K562 (cell line): ENCODE measurements around the gene NUB1. TPM values are rescaled to one million over a fixed set of nuclear protein-coding genes. Genes with fewer than 3 reads are reported as not detected.

Source experiments
- ARNT ChIP-seq, 2 experiments: fragments of 450-650 bp; IDR thresholded peaks; 2 replicates each; pipeline ENCODE4 v1.6.1; 2016; ENCODE audit warnings: mild to moderate bottlenecking in 1 of 2
- BDP1 ChIP-seq: IDR thresholded peaks from 3 replicates; pipeline ENCODE4 v1.6.1; 2011; ENCODE audit not compliant: insufficient read length, insufficient read depth
- EGR1 ChIP-seq: fragments of 450-650 bp; conservative IDR thresholded peaks from 2 replicates; pipeline ENCODE4 v1.6.1; 2017; ENCODE audit warnings: mild to moderate bottlenecking
- EZH2 ChIP-seq: IDR thresholded peaks from 2 replicates; pipeline ENCODE4 v1.6.1; 2012; ENCODE audit warnings: low read depth, mild to moderate bottlenecking, inconsistent platforms, low read length, borderline replicate concordance
- FOXP1 ChIP-seq: sonication (generic); formaldehyde crosslinking; IDR thresholded peaks from 2 replicates; pipeline ENCODE4 v1.8.0; 2022; ENCODE audit warnings: mild to moderate bottlenecking, missing genetic modification reagents
- HDAC1 ChIP-seq, 2 experiments: fragments of 450-650 bp; IDR thresholded peaks; 2 replicates each; pipeline ENCODE4 v1.6.1; 2016 to 2017; ENCODE audit warnings: inconsistent platforms in 1 of 2, mild to moderate bottlenecking in 1 of 2, moderate library complexity in 1 of 2
- HNRNPL ChIP-seq: fragments of 200-400 bp; formaldehyde crosslinking; IDR thresholded peaks from 2 replicates; pipeline ENCODE4 v1.6.1; 2017; ENCODE audit warnings: low read depth, mild to moderate bottlenecking, low read length
- HNRNPUL1 ChIP-seq: fragments of 200-400 bp; formaldehyde crosslinking; IDR thresholded peaks from 2 replicates; pipeline ENCODE4 v1.6.1; 2017; ENCODE audit warnings: low read length
- MCM3 ChIP-seq: fragments of 450-650 bp; IDR thresholded peaks from 2 replicates; pipeline ENCODE4 v1.6.1; 2016
- NFRKB ChIP-seq: fragments of 450-650 bp; IDR thresholded peaks from 2 replicates; pipeline ENCODE4 v1.6.1; 2016; ENCODE audit warnings: low read depth
- PRMT5 ChIP-seq: sonication (generic); formaldehyde crosslinking; IDR thresholded peaks from 2 replicates; pipeline ENCODE4 v1.5.0; 2020; ENCODE audit warnings: missing genetic modification reagents
- RBM15 ChIP-seq: fragments of 200-400 bp; formaldehyde crosslinking; IDR thresholded peaks from 2 replicates; pipeline ENCODE4 v1.6.1; 2018; ENCODE audit warnings: mild to moderate bottlenecking, low read length, moderate library complexity; ENCODE audit not compliant: insufficient read depth
- SMC3 ChIP-seq: conservative IDR thresholded peaks from 2 replicates; pipeline ENCODE4 v1.6.1; 2011; ENCODE audit warnings: low read depth, low read length, improper control_type of control experiment; ENCODE audit not compliant: insufficient read depth
- TAF7 ChIP-seq: fragments of 450-650 bp; IDR thresholded peaks from 2 replicates; pipeline ENCODE4 v1.6.1; 2016; ENCODE audit warnings: missing genetic modification characterization, missing compliant biosample characterization
- ZNF217 ChIP-seq: sonication (generic); formaldehyde crosslinking; IDR thresholded peaks from 2 replicates; pipeline ENCODE4 v1.8.0; 2022; ENCODE audit warnings: mild to moderate bottlenecking, missing genetic modification reagents
- ZNF3 ChIP-seq: fragments of 250-450 bp; sonication (Bioruptor Pico); IDR thresholded peaks from 2 replicates; pipeline ENCODE4 v1.5.0; 2021; ENCODE audit warnings: mild to moderate bottlenecking, moderate library complexity
- ZNF551 ChIP-seq: fragments of 250-450 bp; sonication (Bioruptor Pico); IDR thresholded peaks from 2 replicates; pipeline ENCODE4 v1.5.0; 2021; ENCODE audit warnings: mild to moderate bottlenecking, moderate library complexity
- polyA plus RNA-seq, 8 experiments: library from polyadenylated mRNA; depleted of rRNA in 4 of 8; stranded (reverse) in 5 of 8; unstranded in 3 of 8; fragments of >200 nt; fragmentation: Nextera tagmentation in 2 of 8; fragmentation: Illumina TruSeq in 1 of 8; extraction: Ambion mirVana in 2 of 8; extraction: Trizol in 1 of 8; gene quantifications; 2 replicates each; pipeline versions ENCODE4 v1.2.1 to v1.2.3, GENCODE V29; 2011 to 2014; ENCODE audit warnings: inconsistent platforms in 1 of 8, missing spikeins in 1 of 8
- total RNA-seq, 7 experiments: library from RNA; depleted of rRNA in 6 of 7; stranded (reverse); fragments of >200 nt in 6 of 7; fragmentation: Illumina TruSeq in 2 of 7; extraction: Trizol in 2 of 7; gene quantifications; 2 replicates each; pipeline versions ENCODE4 v1.2.1 to v1.2.3, GENCODE V29; 2011 to 2021; ENCODE audit warnings: low replicate concordance in 1 of 7
- TF ChIP-seq, protein P1 (sequence below): fragments of 250-450 bp; sonication (Bioruptor Pico); IDR thresholded peaks from 2 replicates; pipeline ENCODE4 v1.4.0; 2020
- TF ChIP-seq, protein P2 (sequence below): fragments of 250-450 bp; sonication (Bioruptor Pico); IDR thresholded peaks from 2 replicates; pipeline ENCODE4 v1.9.0; 2021; ENCODE audit warnings: mild to moderate bottlenecking, inconsistent platforms
- TF ChIP-seq, protein P3 (sequence below): sonication (generic); formaldehyde crosslinking; IDR thresholded peaks from 2 replicates; pipeline ENCODE4 v1.8.0; 2023; ENCODE audit warnings: mild to moderate bottlenecking, missing genetic modification reagents
- TF ChIP-seq, protein P4 (sequence below), 2 experiments: fragments of 450-650 bp in 1 of 2; IDR thresholded peaks; 2 replicates each; pipeline ENCODE4 v1.6.1; 2011 to 2017; ENCODE audit warnings: low read depth in 2 of 2, antibody characterized with exemption in 1 of 2, borderline replicate concordance in 1 of 2, low read length in 1 of 2, mild to moderate bottlenecking in 1 of 2, mixed read lengths in 1 of 2; ENCODE audit not compliant: control insufficient read depth in 1 of 2
- TF ChIP-seq, protein P5 (sequence below): sonication (generic); formaldehyde crosslinking; IDR thresholded peaks from 2 replicates; pipeline ENCODE4 v1.8.0; 2022; ENCODE audit warnings: missing genetic modification reagents, mild to moderate bottlenecking, borderline replicate concordance

Gene NUB1
- total and polyA plus RNA-seq, 9 of the 15 experiments (the other 6 are each of a cell fraction or from before 2014, with no cell fraction given): 43.2 to 159 (median 85.2) TPM

GRCh38 chr7:151349507-151349853 is 7.9 kb downstream of the NUB1 start (continued):
- TF ChIP-seq EGR1 (no peak), ZNF3 (CRISPR knock-in tag) (no peak), PRMT5 (CRISPR knock-in tag) (no peak), HDAC1 (IDR thresholded peaks at IDR 0.05) (no peak), RBM15 (no peak), EZH2 (no peak), TAF7 (tag) (no peak), HNRNPUL1 (no peak), ZNF551 (no peak), ARNT (IDR thresholded peaks at IDR 0.05) (peak in 1 of 2 experiments; percentile 49; a peak in 1 of 4 replicates), SMC3 (no peak), BDP1 (no peak), ZNF217 (CRISPR knock-in tag) (no peak), FOXP1 (no peak), MCM3 (no peak), NFRKB (no peak), HNRNPL (no peak)
- TF ChIP-seq, protein P1, sequence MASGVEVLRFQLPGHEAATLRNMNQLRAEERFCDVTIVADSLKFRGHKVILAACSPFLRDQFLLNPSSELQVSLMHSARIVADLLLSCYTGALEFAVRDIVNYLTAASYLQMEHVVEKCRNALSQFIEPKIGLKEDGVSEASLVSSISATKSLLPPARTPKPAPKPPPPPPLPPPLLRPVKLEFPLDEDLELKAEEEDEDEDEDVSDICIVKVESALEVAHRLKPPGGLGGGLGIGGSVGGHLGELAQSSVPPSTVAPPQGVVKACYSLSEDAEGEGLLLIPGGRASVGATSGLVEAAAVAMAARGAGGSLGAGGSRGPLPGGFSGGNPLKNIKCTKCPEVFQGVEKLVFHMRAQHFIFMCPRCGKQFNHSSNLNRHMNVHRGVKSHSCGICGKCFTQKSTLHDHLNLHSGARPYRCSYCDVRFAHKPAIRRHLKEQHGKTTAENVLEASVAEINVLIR: 0 out of 2 replicates have a peak, but pooled peaks have one; percentile 27
- TF ChIP-seq, protein P2, sequence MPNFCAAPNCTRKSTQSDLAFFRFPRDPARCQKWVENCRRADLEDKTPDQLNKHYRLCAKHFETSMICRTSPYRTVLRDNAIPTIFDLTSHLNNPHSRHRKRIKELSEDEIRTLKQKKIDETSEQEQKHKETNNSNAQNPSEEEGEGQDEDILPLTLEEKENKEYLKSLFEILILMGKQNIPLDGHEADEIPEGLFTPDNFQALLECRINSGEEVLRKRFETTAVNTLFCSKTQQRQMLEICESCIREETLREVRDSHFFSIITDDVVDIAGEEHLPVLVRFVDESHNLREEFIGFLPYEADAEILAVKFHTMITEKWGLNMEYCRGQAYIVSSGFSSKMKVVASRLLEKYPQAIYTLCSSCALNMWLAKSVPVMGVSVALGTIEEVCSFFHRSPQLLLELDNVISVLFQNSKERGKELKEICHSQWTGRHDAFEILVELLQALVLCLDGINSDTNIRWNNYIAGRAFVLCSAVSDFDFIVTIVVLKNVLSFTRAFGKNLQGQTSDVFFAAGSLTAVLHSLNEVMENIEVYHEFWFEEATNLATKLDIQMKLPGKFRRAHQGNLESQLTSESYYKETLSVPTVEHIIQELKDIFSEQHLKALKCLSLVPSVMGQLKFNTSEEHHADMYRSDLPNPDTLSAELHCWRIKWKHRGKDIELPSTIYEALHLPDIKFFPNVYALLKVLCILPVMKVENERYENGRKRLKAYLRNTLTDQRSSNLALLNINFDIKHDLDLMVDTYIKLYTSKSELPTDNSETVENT (CRISPR knock-in tag): no peak
- TF ChIP-seq, protein P3, sequence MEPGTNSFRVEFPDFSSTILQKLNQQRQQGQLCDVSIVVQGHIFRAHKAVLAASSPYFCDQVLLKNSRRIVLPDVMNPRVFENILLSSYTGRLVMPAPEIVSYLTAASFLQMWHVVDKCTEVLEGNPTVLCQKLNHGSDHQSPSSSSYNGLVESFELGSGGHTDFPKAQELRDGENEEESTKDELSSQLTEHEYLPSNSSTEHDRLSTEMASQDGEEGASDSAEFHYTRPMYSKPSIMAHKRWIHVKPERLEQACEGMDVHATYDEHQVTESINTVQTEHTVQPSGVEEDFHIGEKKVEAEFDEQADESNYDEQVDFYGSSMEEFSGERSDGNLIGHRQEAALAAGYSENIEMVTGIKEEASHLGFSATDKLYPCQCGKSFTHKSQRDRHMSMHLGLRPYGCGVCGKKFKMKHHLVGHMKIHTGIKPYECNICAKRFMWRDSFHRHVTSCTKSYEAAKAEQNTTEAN (CRISPR knock-in tag): no peak
- TF ChIP-seq, protein P4, sequence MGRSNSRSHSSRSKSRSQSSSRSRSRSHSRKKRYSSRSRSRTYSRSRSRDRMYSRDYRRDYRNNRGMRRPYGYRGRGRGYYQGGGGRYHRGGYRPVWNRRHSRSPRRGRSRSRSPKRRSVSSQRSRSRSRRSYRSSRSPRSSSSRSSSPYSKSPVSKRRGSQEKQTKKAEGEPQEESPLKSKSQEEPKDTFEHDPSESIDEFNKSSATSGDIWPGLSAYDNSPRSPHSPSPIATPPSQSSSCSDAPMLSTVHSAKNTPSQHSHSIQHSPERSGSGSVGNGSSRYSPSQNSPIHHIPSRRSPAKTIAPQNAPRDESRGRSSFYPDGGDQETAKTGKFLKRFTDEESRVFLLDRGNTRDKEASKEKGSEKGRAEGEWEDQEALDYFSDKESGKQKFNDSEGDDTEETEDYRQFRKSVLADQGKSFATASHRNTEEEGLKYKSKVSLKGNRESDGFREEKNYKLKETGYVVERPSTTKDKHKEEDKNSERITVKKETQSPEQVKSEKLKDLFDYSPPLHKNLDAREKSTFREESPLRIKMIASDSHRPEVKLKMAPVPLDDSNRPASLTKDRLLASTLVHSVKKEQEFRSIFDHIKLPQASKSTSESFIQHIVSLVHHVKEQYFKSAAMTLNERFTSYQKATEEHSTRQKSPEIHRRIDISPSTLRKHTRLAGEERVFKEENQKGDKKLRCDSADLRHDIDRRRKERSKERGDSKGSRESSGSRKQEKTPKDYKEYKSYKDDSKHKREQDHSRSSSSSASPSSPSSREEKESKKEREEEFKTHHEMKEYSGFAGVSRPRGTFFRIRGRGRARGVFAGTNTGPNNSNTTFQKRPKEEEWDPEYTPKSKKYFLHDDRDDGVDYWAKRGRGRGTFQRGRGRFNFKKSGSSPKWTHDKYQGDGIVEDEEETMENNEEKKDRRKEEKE (IDR thresholded peaks at IDR 0.05; ENCODE audit: borderline replicate concordance in 1 of 2, control insufficient read depth in 1 of 2, low read depth in 2 of 2, low read length in 1 of 2): no peak
- TF ChIP-seq, protein P5, sequence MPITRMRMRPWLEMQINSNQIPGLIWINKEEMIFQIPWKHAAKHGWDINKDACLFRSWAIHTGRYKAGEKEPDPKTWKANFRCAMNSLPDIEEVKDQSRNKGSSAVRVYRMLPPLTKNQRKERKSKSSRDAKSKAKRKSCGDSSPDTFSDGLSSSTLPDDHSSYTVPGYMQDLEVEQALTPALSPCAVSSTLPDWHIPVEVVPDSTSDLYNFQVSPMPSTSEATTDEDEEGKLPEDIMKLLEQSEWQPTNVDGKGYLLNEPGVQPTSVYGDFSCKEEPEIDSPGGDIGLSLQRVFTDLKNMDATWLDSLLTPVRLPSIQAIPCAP (CRISPR knock-in tag): no peak
